NCI-H524 treated with DMSO at 0.1 percent for 48 hours (cell line): ENCODE results near the gene PIGV.

Source experiments
- DNase-seq: peaks from one replicate; lab custom pipeline; 2025; lab: John Stamatoyannopoulos, UW

PIGV gene

DNA sequence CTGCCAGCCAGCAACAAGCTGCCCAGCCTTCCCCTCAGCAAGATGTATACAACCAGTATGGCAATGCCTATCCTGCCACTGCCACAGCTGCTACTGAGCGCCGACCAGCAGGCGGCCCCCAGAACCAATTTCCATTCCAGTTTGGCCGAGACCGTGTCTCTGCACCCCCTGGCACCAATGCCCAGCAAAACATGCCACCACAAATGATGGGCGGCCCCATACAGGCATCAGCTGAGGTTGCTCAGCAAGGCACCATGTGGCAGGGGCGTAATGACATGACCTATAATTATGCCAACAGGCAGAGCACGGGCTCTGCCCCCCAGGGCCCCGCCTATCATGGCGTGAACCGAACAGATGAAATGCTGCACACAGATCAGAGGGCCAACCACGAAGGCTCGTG is 13.3 kb upstream of the PIGV start:
- no peak for DNase-seq

DNA sequence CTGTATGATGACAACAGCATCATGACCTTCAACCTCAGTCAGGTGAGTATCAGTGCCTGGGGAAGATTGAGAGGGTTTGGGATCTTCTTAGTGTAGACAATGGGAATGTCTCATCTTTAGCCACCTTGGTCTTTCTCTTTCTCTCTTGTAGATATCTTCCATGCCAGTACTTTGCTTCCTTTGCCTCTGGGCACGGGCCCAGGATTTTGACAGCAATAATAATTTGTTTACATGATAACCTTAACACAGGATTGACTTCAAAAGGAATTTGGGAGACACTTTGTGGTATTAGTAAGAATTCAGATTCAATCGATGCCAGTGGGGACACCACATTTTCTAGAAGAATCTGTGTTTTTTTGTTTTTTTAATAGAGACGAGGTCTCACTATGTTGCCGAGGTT is 12.1 kb upstream of the PIGV start:
- DNase-seq: no peak

DNA sequence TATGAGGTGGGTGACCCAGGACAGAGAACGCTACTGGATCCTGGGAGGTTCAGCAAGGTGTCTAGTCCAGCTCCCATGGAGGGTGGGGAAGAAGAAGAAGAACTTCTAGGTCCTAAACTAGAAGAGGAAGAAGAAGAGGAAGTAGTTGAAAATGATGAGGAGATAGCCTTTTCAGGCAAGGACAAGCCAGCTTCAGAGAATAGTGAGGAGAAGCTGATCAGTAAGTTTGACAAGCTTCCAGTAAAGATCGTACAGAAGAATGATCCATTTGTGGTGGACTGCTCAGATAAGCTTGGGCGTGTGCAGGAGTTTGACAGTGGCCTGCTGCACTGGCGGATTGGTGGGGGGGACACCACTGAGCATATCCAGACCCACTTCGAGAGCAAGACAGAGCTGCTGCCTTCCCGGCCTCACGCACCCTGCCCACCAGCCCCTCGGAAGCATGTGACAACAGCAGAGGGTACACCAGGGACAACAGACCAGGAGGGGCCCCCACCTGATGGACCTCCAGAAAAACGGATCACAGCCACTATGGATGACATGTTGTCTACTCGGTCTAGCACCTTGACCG is 8.6 kb upstream of the PIGV start:
- no peak for DNase-seq

DNA sequence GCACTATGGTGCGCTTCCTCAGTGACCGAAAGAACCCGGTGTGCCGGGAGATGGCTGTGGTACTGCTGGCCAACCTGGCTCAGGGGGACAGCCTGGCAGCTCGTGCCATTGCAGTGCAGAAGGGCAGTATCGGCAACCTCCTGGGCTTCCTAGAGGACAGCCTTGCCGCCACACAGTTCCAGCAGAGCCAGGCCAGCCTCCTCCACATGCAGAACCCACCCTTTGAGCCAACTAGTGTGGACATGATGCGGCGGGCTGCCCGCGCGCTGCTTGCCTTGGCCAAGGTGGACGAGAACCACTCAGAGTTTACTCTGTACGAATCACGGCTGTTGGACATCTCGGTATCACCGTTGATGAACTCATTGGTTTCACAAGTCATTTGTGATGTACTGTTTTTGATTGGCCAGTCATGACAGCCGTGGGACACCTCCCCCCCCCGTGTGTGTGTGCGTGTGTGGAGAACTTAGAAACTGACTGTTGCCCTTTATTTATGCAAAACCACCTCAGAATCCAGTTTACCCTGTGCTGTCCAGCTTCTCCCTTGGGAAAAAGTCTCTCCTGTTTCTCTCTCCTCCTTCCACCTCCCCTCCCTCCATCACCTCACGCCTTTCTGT is 7.3 kb upstream of the PIGV start:
- no peak for DNase-seq

DNA sequence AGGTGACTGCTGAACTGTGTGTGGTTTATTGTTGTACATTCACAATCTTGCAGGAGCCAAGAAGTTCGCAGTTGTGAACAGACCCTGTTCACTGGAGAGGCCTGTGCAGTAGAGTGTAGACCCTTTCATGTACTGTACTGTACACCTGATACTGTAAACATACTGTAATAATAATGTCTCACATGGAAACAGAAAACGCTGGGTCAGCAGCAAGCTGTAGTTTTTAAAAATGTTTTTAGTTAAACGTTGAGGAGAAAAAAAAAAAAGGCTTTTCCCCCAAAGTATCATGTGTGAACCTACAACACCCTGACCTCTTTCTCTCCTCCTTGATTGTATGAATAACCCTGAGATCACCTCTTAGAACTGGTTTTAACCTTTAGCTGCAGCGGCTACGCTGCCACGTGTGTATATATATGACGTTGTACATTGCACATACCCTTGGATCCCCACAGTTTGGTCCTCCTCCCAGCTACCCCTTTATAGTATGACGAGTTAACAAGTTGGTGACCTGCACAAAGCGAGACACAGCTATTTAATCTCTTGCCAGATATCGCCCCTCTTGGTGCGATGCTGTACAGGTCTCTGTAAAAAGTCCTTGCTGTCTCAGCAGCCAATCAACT is 6.4 kb upstream of the PIGV start:
- no peak for DNase-seq

DNA sequence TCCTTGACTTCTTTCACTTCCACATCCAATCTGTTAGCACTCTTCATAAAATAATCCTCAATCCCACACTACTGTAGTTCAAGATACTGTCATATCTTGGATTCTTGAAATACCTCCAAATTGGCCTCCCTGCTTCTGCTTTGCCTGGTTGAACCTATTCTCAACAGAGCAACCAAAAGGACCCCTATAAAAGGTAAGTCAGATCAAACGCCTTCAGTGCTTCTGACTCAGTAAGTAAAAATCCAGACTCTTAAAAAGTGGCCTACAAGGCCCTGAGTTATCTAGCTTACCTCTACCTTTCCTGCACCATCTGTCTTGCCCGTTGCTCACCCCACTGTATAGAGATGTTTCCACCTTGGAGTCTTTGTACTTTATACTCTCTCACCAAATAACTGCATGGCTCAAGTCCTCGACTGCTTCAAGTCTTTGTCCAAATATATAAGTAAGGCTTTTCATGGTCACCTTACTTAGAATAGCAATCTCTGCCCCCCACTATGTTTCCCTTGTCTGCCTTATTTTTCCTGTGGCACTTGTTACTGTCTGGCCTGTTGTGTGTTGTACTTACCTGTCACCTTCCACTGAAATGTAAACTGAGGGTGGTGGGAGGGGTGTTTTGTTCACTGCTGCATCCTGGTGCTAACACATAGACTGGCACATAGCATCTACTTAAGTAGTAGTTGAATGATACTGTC is 5.1 kb upstream of the PIGV start:
- no peak for DNase-seq

DNA sequence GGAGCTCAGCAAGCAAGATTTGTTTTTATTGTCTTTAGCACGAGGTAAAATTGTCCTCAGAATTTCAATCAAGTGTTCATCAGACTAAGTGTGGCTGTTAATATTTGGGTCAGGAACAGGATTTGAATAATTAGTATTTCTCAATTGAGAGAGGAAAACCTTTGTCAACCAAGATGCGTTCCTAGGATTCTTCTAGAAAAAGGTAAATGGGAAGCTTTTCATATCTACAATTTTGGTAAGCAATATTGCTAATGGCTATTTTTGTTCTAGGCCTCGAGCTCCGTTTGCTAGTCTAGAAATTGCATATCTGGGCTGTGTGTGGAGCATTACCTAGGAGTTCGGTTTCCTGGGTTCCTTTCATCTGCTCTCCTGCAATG is 4.1 kb upstream of the PIGV start:
- no peak for DNase-seq

DNA sequence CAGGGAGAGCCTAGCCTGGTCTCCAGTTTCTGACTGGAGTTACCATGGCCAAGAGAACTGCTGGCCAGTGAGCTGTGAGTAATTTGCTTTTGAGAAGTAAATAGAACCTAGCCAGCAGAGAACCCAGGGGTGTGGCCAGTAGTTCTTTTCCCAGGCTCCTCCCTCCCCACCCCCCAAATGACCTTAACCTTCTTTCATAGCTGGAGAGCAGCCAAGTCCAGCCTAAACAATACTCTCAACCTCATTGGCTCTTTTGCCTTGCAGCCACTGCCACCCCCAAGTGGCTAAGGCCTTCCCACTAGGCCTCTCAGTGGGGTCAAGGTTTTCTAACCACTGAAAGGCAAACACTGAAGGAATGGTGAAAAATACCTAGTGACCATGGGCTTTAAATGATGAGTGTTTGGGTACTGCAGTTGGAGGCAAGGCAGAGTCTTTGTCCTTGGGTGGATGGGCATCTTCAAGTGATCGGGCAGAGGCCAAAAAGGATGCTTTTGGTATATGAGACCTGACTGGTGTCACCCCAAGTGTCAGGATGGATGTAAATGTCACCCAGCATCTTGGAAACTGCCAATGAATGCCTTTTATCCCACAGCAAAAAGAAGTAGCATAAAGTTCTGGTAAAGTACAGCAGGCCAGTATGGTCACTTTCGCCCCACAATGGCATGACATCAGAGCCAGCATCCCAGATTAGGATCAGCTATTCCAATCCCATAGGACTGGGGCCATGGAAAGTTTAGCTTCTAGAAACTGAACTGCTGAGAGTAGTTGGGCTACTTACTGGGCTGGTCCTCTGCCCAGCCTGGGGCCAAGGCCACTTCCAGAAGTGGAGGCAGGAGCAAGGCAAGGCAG is 3.5 kb upstream of the PIGV start:
- no peak for DNase-seq

DNA sequence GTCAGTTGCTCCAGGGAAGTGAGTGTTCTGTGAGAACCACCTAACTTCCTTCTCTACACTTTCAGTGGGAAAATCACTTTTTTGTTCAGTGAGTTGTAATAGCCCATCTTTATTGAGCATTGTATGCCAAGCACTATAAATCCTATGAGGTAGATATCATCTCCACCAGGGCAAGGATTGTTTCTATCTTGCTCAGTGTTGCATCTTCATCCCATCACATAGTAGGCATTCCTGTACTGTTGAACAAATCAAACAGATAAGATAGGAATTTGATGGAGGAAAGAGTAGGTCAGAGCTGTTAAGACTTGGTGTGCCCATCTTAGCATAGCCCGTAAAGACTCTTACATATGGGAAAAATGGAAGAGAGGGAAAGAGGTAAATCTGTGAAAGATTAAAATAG is 2.9 kb upstream of the PIGV start:
- no peak for DNase-seq

DNA sequence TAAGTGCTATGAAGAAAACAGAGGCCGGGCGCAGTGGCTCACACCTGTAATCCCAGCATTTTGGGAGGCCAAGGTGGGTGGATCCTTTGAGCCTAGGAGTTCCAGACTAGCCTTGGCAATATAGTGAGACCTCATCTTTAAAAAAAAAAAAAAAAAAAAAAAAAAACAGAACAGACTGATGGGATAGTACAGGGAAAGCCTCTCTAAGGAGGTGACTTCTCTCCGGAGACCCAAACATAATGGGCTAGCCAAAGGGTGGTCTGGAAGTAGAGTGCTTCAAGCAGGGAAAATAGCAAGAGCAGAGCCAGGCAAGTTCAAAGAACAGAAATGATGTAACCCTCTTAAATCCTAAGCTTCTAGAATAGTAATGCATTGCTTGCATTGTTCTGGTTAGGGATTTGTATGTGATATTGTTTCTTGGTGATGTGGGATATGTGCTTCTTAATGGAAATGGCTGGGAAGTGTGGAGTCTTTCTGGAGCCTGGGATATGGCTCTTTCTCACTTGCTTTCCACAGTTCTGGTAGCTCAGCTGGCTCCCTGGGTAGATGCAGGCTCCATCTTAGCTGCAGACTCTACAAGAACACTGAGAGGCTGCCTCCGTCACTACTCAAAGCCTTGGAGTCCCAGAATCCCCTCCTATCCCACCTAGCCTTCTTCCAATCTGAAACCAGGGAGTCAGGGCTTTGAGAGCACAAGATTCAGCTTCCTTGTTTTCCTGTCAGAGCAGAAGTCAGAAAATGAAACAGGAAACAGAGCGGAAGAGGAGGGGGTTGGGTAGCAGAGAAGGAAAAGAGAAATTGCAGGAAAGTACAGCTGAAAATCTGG is 1.9 kb upstream of the PIGV start:
- no peak for DNase-seq

DNA sequence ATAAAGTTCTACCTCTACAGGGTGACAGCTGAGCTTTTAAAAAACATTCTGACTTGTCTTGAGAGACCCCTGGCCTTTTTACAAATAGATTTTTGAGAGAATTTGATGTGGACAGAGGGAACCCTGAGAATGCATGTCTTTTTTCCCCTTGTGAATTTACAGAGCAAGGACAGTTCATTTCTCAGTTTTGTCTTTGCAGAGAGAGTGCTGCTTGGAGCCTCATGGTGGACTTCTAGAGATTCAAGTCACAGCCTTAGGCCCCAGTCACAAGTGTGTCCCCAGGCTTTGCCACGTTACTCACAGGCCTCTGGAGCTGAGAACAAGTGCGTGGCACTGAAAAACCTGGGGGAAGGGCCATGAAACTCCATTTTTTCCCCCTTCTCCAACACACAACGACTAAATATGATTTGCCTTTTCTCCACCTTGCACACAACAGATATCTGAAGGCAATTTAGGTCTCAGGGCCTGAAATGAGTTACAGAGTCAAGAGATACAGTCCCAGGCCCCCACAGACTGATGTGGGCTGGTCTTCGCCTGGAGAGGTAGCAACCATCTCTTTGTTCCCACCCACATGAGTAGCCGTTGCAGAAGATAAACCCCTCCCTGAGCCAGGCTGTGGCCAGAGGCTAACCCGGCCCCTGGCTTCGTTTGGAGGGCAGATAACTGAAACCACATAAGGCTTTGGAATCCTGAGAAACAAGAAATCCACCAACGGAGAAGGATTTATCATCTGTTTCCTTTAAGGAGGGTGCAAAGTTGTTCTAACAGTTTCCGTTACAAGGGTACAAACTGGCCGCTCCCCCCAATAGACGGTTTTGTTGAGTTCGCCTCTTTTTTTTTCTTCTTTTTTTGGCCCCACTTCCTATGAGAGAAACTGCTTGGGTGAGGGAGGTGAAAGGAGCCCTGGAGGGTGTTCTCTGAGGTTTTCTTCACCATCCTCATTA is 1.0 kb upstream of the PIGV start:
- no peak for DNase-seq

DNA sequence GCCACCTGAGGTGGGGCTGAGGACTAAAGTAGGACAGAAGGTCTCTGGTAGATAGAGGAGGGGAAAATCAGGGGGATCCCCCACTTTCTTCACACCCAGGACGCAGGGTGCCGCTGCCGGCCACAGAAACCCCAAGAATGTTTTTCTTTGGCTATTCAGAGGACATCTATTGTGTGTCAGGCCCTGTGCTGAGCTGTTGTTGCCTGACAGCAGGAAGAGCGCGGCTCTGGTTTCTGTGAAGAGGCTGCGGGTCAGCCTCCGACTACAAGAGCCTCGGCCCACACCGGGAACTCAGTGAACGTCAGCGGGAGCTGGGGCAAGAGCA is 407 bp upstream of the PIGV start:
- no peak for DNase-seq

DNA sequence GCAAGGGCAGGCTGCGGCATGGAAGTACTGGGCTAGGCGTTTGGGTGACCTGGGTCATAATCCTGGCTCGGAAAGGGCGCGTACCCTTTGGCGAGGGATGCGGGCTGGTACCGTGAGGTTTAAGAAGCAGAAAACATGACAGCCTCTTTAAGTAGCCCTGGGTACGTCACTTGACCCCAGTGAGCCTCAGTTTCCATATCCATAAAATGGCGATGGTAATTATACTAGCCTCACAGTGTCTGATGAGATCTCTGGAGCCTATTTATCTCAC is 700 bp downstream of the PIGV start:
- DNase-seq: no peak

DNA sequence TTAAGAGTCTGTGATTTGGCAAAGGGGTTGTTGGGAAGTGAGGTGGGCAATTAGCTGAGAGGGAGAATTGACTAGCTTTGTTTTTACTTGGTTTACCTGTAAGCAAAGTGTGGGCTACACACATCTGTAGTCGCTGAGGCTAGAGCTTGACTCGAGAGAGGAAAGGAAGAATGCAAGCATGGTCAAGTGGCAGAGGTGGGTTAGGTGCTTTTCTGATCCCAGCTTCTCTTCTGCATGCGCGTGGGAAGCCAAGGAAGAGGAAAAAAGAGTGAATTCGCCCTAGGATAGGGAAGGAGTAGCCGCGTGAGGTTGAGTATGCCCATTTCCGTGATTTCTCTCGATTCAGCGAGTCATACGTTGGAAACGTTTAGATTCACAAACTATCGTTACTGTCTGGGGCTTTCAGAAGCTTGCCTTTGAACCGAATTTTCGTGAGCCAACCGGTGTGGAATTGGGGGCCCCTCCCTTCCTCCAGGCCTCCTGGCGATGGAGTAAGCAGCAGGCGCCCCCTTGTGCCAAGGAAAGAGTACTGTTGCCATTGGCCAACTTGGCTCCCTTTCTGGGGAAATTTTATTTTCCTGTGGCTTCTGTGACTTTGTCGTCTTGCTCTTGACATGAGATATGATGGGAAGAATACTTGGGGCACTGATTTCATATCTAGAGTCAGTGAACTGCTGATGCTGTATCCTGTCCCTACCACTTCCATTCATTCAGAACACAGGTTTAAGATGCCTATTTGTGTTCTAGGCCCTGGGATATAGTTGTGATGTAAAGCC is 1.3 kb downstream of the PIGV start:
- DNase-seq: peak; percentile 11

DNA sequence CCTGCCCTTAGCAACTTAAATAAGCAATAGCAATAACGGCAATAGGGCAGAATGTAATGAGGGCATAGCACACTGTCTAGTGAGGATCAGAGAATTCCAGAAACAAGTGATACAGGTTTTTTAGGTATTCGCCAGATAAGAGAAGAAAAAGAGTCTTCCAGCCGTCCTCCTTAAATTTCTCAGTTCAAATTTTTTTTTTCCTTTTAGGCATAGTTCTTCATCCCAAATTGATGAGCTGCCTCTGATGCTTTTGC is 1.8 kb downstream of the PIGV start:
- no peak for DNase-seq

DNA sequence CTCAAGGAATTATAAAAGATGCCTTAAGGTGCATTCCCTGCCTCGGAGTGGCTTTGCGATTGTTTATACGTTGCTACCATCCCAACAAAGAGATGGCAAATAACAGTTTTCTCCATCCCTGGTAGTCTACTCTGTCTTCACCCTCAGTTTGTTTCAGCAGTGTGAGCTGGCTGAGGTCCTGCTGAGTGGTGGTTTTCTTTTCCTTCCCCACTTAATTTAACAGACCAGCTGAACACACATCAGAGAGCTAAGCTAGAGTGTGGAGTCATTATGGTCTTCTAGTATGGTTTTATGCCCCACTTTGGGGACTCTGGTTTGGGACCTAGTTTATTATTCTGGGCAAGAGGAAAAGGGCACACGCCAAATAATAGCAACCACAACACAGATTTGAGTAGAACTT is 2.2 kb downstream of the PIGV start:
- DNase-seq: no peak

DNA sequence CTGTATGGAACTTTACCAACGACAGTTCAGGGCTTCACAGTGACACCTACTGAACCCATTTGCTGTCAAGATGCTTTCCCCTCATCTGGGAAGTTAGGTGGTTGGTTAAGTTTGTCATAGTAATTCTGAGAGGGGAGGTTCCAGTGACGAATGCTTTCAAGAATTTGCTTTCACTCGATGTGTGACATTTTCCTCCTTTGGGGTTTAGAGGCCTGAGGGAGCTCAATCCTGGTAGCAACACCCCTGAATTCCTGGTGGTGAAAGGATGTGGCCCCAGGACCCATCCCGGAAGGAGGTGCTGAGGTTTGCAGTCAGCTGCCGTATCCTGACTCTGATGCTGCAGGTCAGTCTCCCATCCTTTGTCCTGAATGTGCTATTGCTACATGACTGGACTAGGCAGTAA is 2.8 kb downstream of the PIGV start:
- no peak for DNase-seq

DNA sequence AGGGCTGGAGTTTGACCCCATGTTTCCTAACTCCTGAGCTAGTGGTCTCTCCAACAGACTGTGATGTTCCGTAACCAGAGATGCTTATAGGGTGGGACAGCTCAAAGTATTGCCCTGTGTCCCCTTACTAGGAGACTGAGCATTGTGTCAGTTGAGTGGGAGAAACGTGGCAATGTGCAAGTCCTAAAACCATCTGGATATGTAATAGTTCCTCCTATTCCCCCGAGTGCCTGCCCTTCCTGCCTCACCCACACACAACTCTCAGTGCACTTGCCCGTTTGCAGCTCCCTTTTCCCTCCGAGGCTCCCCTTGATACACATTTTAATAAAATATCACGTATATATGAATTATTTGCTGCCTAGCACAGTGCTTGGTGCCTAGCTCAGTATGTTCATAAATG is 3.4 kb downstream of the PIGV start:
- DNase-seq: no peak

DNA sequence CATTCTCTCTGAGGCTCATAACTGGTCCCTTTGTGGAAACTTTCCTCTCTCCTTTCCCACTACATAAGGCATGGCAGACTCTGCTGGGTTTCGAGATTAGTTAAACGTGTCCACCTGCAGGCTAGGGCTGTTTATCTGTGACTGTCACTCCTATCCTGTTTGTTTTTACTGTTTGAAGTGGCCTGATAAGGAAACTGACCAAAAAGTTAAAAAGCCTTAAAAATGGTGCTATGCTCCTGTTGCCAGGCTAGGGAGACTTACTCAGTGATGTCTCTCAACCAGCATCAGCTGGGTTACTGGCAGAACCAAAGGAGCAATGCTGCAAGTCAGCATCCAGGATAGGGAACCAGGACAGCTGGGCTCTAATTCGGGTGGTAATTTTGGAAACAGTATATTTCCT is 3.9 kb downstream of the PIGV start:
- no peak for DNase-seq

DNA sequence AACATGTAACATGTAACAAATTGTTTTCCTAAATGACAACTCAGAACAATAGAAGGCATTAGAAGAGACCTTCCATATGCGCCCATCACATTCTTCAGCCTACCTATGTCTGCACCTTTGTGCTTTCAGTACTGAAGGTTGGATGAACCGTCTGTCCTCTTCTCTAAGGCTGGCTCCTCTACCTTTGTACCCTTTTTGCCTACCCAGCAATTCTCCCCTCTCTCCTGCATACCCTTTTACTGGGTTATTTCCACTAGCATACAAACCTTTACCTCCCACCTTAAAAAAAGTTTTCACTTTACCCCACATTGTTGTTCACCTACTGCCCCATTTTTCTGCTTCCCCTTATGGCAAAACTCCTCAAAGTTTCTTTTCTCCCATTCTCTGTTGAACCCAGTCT is 5.2 kb downstream of the PIGV start:
- no peak for DNase-seq

DNA sequence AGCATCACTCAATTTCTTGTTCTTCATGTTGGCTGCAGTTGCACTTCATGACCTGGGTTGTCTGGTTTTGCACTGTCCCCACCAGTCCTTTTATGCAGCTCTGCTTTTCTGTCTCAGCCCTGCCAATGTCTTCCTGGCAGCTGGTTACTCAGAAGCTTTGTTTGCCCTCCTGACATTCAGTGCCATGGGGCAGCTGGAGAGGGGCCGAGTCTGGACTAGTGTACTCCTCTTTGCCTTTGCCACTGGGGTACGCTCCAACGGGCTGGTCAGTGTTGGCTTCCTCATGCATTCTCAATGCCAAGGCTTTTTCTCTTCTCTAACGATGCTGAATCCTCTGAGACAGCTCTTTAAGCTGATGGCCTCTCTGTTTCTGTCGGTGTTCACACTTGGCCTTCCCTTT is 6.6 kb downstream of the PIGV start:
- no peak for DNase-seq
